Progenitor cell of endocrine pancreas (in vitro differentiated cells): ENCODE measurements around the gene METTL25B. TPM values are rescaled to one million over a fixed set of nuclear protein-coding genes. Genes with fewer than 3 reads are reported as not detected.
A peak's percentile ranks its signal among the peaks of the same experiment; 100 is the strongest.

ENCODE experiments used
- DNase-seq: peaks from one replicate; pipeline ENCODE4 v3.0.0; 2021; ENCODE audit warnings: low spot score; ENCODE audit not compliant: unreplicated experiment
- H3K27ac Mint-ChIP-seq: 2 replicates; pipeline ENCODE4 v1.8.0; 2021; ENCODE audit warnings: mild to moderate bottlenecking, moderate library complexity, mixed read lengths
- H3K27me3 Mint-ChIP-seq: 2 replicates; pipeline ENCODE4 v1.8.0; 2021; ENCODE audit warnings: mixed read lengths
- H3K36me3 Mint-ChIP-seq: 2 replicates; pipeline ENCODE4 v1.8.0; 2022; ENCODE audit warnings: mixed read lengths; ENCODE audit not compliant: insufficient read depth
- H3K4me1 Mint-ChIP-seq: 2 replicates; pipeline ENCODE4 v1.8.0; 2021; ENCODE audit warnings: low read depth, mixed read lengths
- H3K4me3 Mint-ChIP-seq: 2 replicates; pipeline ENCODE4 v1.8.0; 2021; ENCODE audit warnings: low read depth, mild to moderate bottlenecking, moderate library complexity, mixed read lengths
- H3K9me3 Mint-ChIP-seq: 2 replicates; pipeline ENCODE4 v1.8.0; 2021; ENCODE audit warnings: low read depth, mixed read lengths
- CTCF ChIP-seq: fragments of 200-600 bp; sonication (generic); IDR thresholded peaks from one replicate; pipeline ENCODE4 v1.5.0; 2021; ENCODE audit warnings: antibody characterized with exemption, mild to moderate bottlenecking; ENCODE audit not compliant: unreplicated experiment
- total RNA-seq: library from RNA; stranded (reverse); gene quantifications from 2 replicates; pipeline ENCODE4 v1.2.1, GENCODE V29; 2021

METTL25B gene
- total RNA-seq, 1 donor from 2014 or later = 42.4 TPM

- Mint-ChIP-seq H3K36me3 (peaks cover 3% of the 10 kb centered on the region), H3K4me1 (peaks cover 37% of the 10 kb centered on the region), H3K27ac (peak overlapping the region; percentile 82), H3K4me3 (peak overlapping the region; percentile 79), H3K27me3 (peaks cover 10% of the 10 kb centered on the region), H3K9me3 (no peaks in the 10 kb centered on the region)
- DNase-seq = no peak
- TF ChIP-seq CTCF = no peak
These were observed 24.0 kb upstream of the METTL25B start for GRCh38 chr1:156704166-156704711.

- H3K9me3 Mint-ChIP-seq = no peaks in the 10 kb centered on the region
- TF ChIP-seq CTCF = no peak
- H3K27me3 Mint-ChIP-seq = peaks cover 10% of the 10 kb centered on the region
- peak overlapping the region; percentile 79 for H3K4me3 Mint-ChIP-seq
- no peaks in the 10 kb centered on the region for H3K36me3 Mint-ChIP-seq
- no peak overlapping the region for H3K27ac Mint-ChIP-seq
- no peak for DNase-seq
- H3K4me1 Mint-ChIP-seq = peaks cover 37% of the 10 kb centered on the region
These were observed 23.3 kb upstream of the METTL25B start for GRCh38 chr1:156704930-156705320.

GRCh38 chr1:156705321-156705917 lies 22.9 kb upstream of the METTL25B start, which contains the start of gene CRABP2:
Gene CRABP2 (minus strand): TSS chr1:156705583. CDS start chr1:156705446, 137 bp downstream.
- peaks cover 37% of the 10 kb centered on the region for H3K4me1 Mint-ChIP-seq
- DNase-seq = no peak
- H3K4me3 Mint-ChIP-seq = peak within 1 kb of the TSS; percentile 79
- H3K27ac Mint-ChIP-seq = peak within 1 kb of the TSS; percentile 90
- TF ChIP-seq CTCF = no peak
- no peaks in the 10 kb centered on the region for H3K36me3 Mint-ChIP-seq
- H3K9me3 Mint-ChIP-seq = no peaks in the 10 kb centered on the region
- H3K27me3 Mint-ChIP-seq = peaks cover 10% of the 10 kb centered on the region

GRCh38 chr1:156705918-156706656 lies 22.2 kb upstream of the METTL25B start:
- H3K4me3 Mint-ChIP-seq = peak overlapping the region; percentile 79
- peak; percentile 77 for DNase-seq
- peaks cover 35% of the 10 kb centered on the region for H3K4me1 Mint-ChIP-seq
- H3K36me3 Mint-ChIP-seq = no peaks in the 10 kb centered on the region
- peak; percentile 91 for TF ChIP-seq CTCF
- H3K9me3 Mint-ChIP-seq = no peaks in the 10 kb centered on the region
- H3K27ac Mint-ChIP-seq = peak overlapping the region; percentile 90
- peaks cover 10% of the 10 kb centered on the region for H3K27me3 Mint-ChIP-seq

GRCh38 chr1:156706657-156707416 lies 21.4 kb upstream of the METTL25B start:
- Mint-ChIP-seq H3K27ac (peak overlapping the region; percentile 90), H3K4me1 (peaks cover 33% of the 10 kb centered on the region), H3K27me3 (peaks cover 10% of the 10 kb centered on the region), H3K9me3 (no peaks in the 10 kb centered on the region), H3K4me3 (peak overlapping the region; percentile 79), H3K36me3 (no peaks in the 10 kb centered on the region)
- no peak for DNase-seq
- no peak for TF ChIP-seq CTCF
